SK-N-SH treated with all-trans-retinoic acid at 6 μM for 48 hours (cell line): ENCODE measurements around the gene CLCN4.
A peak's percentile ranks its signal among the peaks of the same experiment; 100 is the strongest.

Experiments used
- ATAC-seq: fragments of 200-7000 bp; cut with Tn5 transposase; 3 replicates; pipeline ENCODE4 v1.9.1; 2020; ENCODE audit warnings: mild to moderate bottlenecking, moderate library complexity
- ARNTL ChIP-seq: fragments of 450-650 bp; formaldehyde crosslinking; IDR thresholded peaks from 2 replicates; pipeline ENCODE4 v1.5.0; 2020; ENCODE audit warnings: low read depth, mild to moderate bottlenecking, moderate library complexity, borderline replicate concordance
- BACH2 ChIP-seq: fragments of 250-450 bp; sonication (Bioruptor Pico); IDR thresholded peaks from 2 replicates; pipeline ENCODE4 v1.9.0; 2021; ENCODE audit warnings: mild to moderate bottlenecking, borderline replicate concordance
- CREB5 ChIP-seq: fragments of 250-450 bp; sonication (Bioruptor Pico); IDR thresholded peaks from 2 replicates; pipeline ENCODE4 v1.5.1; 2020; ENCODE audit warnings: low read depth, mild to moderate bottlenecking, moderate library complexity
- ESRRG ChIP-seq: fragments of 250-450 bp; sonication (Bioruptor Pico); IDR thresholded peaks from 2 replicates; pipeline ENCODE4 v1.6.1; 2021; ENCODE audit warnings: mild to moderate bottlenecking
- GLIS3 ChIP-seq: fragments of 250-450 bp; sonication (Bioruptor Pico); IDR thresholded peaks from 2 replicates; pipeline ENCODE4 v1.5.0; 2020; ENCODE audit warnings: mild to moderate bottlenecking, moderate library complexity
- OSR1 ChIP-seq: fragments of 250-450 bp; sonication (Bioruptor Pico); IDR thresholded peaks from 2 replicates; pipeline ENCODE4 v1.8.0; 2022; ENCODE audit warnings: moderate library complexity, mild to moderate bottlenecking, inconsistent platforms
- PATZ1 ChIP-seq: fragments of 250-450 bp; sonication (Bioruptor Pico); IDR thresholded peaks from 2 replicates; pipeline ENCODE4 v1.8.0; 2020; ENCODE audit warnings: mild to moderate bottlenecking, moderate library complexity, borderline replicate concordance
- POU6F1 ChIP-seq: fragments of 250-450 bp; sonication (Bioruptor Pico); IDR thresholded peaks from 2 replicates; pipeline ENCODE4 v1.8.0; 2021; ENCODE audit warnings: low read depth, mild to moderate bottlenecking, moderate library complexity, borderline replicate concordance
- RARB ChIP-seq: fragments of 250-450 bp; sonication (Bioruptor Pico); IDR thresholded peaks from 2 replicates; pipeline ENCODE4 v1.8.0; 2021; ENCODE audit warnings: mild to moderate bottlenecking, moderate library complexity
- SNAI2 ChIP-seq: fragments of 250-450 bp; sonication (Bioruptor Pico); IDR thresholded peaks from 2 replicates; pipeline ENCODE4 v1.5.0; 2020; ENCODE audit warnings: mild to moderate bottlenecking, moderate library complexity
- TCF4 ChIP-seq: fragments of 250-450 bp; sonication (Bioruptor Pico); IDR thresholded peaks from 2 replicates; pipeline ENCODE4 v1.8.0; 2021; ENCODE audit warnings: mild to moderate bottlenecking, moderate library complexity, borderline replicate concordance
- TOX ChIP-seq: fragments of 250-450 bp; sonication (Bioruptor Pico); IDR thresholded peaks from 2 replicates; pipeline ENCODE4 v1.8.0; 2021; ENCODE audit warnings: mild to moderate bottlenecking, moderate library complexity, borderline replicate concordance
- TSHZ2 ChIP-seq: fragments of 250-450 bp; sonication (Bioruptor Pico); IDR thresholded peaks from 2 replicates; pipeline ENCODE4 v1.5.0; 2020; ENCODE audit warnings: mild to moderate bottlenecking, moderate library complexity
- ZC3H10 ChIP-seq: fragments of 250-450 bp; sonication (Bioruptor Pico); IDR thresholded peaks from 2 replicates; pipeline ENCODE4 v1.5.1; 2021; ENCODE audit warnings: mild to moderate bottlenecking, moderate library complexity
- ZFP3 ChIP-seq: fragments of 250-450 bp; sonication (Bioruptor Pico); IDR thresholded peaks from 2 replicates; pipeline ENCODE4 v1.5.0; 2020; ENCODE audit warnings: mild to moderate bottlenecking, moderate library complexity
- ZFP30 ChIP-seq: fragments of 450-650 bp; formaldehyde crosslinking; IDR thresholded peaks from 2 replicates; pipeline ENCODE4 v1.5.0; 2022; ENCODE audit warnings: mild to moderate bottlenecking, moderate library complexity
- ZNF565 ChIP-seq: fragments of 450-650 bp; formaldehyde crosslinking; conservative IDR thresholded peaks from 2 replicates; pipeline ENCODE4 v1.5.0; 2020; ENCODE audit warnings: low read depth, mild to moderate bottlenecking, moderate library complexity
- ZNF70 ChIP-seq: fragments of 450-650 bp; formaldehyde crosslinking; IDR thresholded peaks from 2 replicates; pipeline ENCODE4 v1.5.0; 2020; ENCODE audit warnings: mild to moderate bottlenecking, moderate library complexity
- ZNF8 ChIP-seq: fragments of 450-650 bp; formaldehyde crosslinking; IDR thresholded peaks from 2 replicates; pipeline ENCODE4 v1.5.0; 2020; ENCODE audit warnings: mild to moderate bottlenecking, moderate library complexity

CLCN4 gene

GRCh38 chrX:10175319-10175871, 18.6 kb downstream of the CLCN4 start:
- ATAC-seq: peak; percentile 80
- TF ChIP-seq OSR1 (CRISPR knock-in tag): no peak
- TF ChIP-seq PATZ1 (CRISPR knock-in tag): no peak
- no peak for TF ChIP-seq ZFP30
- no peak for TF ChIP-seq GLIS3 (CRISPR knock-in tag)
- TF ChIP-seq ESRRG (CRISPR knock-in tag): no peak
- no peak for TF ChIP-seq SNAI2 (CRISPR knock-in tag)
- no peak for TF ChIP-seq BACH2 (CRISPR knock-in tag)
- TF ChIP-seq ZFP3: no peak
- no peak for TF ChIP-seq TCF4 (CRISPR knock-in tag)

- no peak for ATAC-seq
- TF ChIP-seq ZC3H10: no peak
- no peak for TF ChIP-seq POU6F1
- no peak for TF ChIP-seq RARB (CRISPR knock-in tag)
- TF ChIP-seq GLIS3 (CRISPR knock-in tag): no peak
- no peak for TF ChIP-seq ZNF8 (CRISPR knock-in tag)
- TF ChIP-seq ESRRG (CRISPR knock-in tag): no peak
- no peak for TF ChIP-seq OSR1 (CRISPR knock-in tag)
- no peak for TF ChIP-seq BACH2 (CRISPR knock-in tag)
- TF ChIP-seq ARNTL (CRISPR knock-in tag): no peak
- no peak for TF ChIP-seq ZFP30
- TF ChIP-seq CREB5: no peak
Observed at GRCh38 chrX:10176121-10177003, 19.6 kb downstream of the CLCN4 start.

GRCh38 chrX:10177004-10177396, 20.2 kb downstream of the CLCN4 start:
- TF ChIP-seq TSHZ2 (no peak), ZNF70 (no peak), TOX (CRISPR knock-in tag) (no peak), POU6F1 (no peak), ZFP3 (no peak), ARNTL (CRISPR knock-in tag) (no peak)

GRCh38 chrX:10177601-10178000, 20.8 kb downstream of the CLCN4 start:
- no peak for ATAC-seq
- no peak for TF ChIP-seq ZNF565 (CRISPR knock-in tag)
- TF ChIP-seq ZNF70: peak; percentile 85
- TF ChIP-seq, all 23 proteins: peak for 1

More at GRCh38 chrX:10177004-10177396, 20.2 kb downstream of the CLCN4 start:
- no peak for ATAC-seq
